ENCODE results near the gene ANXA8.

ANXA8 gene

DNA sequence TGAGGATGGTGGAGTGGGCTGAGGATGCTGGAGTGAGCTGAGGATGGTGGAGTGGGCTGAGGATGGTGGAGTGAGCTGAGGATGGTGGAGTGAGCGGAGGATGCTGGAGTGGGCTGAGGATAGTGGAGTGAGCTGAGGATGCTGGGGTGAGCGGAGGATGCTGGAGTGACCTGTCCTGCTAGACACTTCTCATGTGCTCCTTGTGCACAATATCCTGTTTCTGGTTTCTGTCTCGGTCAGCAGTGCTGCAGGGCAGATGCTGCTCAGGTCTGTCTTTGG, 29.2 kb downstream of the ANXA8 start:
- TF ChIP-seq TAF1 (IDR thresholded peaks at IDR 0.05; ENCODE audit: low read depth, low read length) (no peak), PAX5 (IDR thresholded peaks at IDR 0.05; ENCODE audit: insufficient read depth, low read length, severe bottlenecking) (no peak), POU2F2 (IDR thresholded peaks at IDR 0.05; ENCODE audit: low read depth, low read length) (no peak), POLR2A (IDR thresholded peaks at IDR 0.05; ENCODE audit: low read depth, low read length) (no peak), POLR2AphosphoS5 (IDR thresholded peaks at IDR 0.05; ENCODE audit: low read depth, low read length) (no peak), SPI1 (IDR thresholded peaks at IDR 0.05; ENCODE audit: low read depth, low read length) (no peak)
- DNase-seq (ENCODE audit: insufficient read length, low spot score): no peak
- no peak for FAIRE-seq

- DNase-seq (ENCODE audit: insufficient read length, low spot score): no peak
- no peak for FAIRE-seq
- TF ChIP-seq PAX5 (IDR thresholded peaks at IDR 0.05; ENCODE audit: insufficient read depth, low read length, severe bottlenecking) (no peak), SPI1 (IDR thresholded peaks at IDR 0.05; ENCODE audit: low read depth, low read length) (no peak), TAF1 (IDR thresholded peaks at IDR 0.05; ENCODE audit: low read depth, low read length) (no peak), POLR2A (IDR thresholded peaks at IDR 0.05; ENCODE audit: low read depth, low read length) (no peak), POLR2AphosphoS5 (IDR thresholded peaks at IDR 0.05; ENCODE audit: low read depth, low read length) (no peak), POU2F2 (IDR thresholded peaks at IDR 0.05; ENCODE audit: low read depth, low read length) (no peak)
Measured at GRCh38 chr10:47454008-47454779, 29.7 kb downstream of the ANXA8 start.

DNA sequence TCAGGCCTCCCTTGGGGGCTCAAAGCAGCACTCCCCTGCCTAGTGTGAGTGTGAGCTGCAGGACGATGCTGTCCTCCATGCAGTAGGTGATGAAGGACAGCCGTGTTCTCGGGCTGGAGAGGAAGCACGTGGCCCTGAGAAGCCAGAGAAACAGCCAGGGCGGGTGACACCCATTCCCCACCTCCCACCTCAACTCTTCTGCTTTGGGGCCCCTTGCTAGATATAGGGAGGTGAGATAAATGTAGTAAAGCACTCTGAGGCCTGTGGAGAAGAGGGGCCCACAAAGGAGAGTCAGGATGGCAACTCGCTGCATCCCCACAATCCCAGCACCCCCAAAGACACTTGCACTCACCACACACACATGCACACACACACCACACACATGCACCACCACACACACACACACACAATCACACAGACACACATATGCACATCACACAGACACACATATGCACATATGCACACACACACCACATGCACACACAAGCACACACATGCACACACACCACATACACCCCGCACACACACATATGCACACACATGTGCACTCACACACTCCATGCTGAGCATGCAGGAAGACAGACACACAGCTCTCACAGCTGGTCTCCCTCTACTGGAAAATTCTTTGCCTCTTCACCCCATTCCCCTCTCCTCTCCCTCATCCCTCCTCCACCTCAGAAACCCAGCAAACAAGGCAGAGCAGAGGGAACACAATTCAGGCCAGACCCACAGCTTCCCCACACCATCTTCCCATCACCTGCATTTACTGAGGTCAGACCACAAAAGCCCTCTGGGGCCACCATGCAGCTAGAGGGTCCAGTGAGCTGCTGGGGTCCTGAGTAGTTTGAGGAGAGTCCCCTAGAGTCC, 30.5 kb downstream of the ANXA8 start:
- DNase-seq (ENCODE audit: insufficient read length, low spot score) (no peak), FAIRE-seq (no peak)
- TF ChIP-seq POU2F2 (IDR thresholded peaks at IDR 0.05; ENCODE audit: low read depth, low read length) (no peak), TAF1 (IDR thresholded peaks at IDR 0.05; ENCODE audit: low read depth, low read length) (no peak), SPI1 (IDR thresholded peaks at IDR 0.05; ENCODE audit: low read depth, low read length) (no peak), PAX5 (IDR thresholded peaks at IDR 0.05; ENCODE audit: insufficient read depth, low read length, severe bottlenecking) (no peak), POLR2AphosphoS5 (IDR thresholded peaks at IDR 0.05; ENCODE audit: low read depth, low read length) (no peak), POLR2A (IDR thresholded peaks at IDR 0.05; ENCODE audit: low read depth, low read length) (no peak)

- TF ChIP-seq POLR2AphosphoS5 (IDR thresholded peaks at IDR 0.05; ENCODE audit: low read depth, low read length): no peak
- no peak for TF ChIP-seq PAX5 (IDR thresholded peaks at IDR 0.05; ENCODE audit: insufficient read depth, low read length, severe bottlenecking)
- TF ChIP-seq SPI1 (IDR thresholded peaks at IDR 0.05; ENCODE audit: low read depth, low read length): no peak
- TF ChIP-seq TAF1 (IDR thresholded peaks at IDR 0.05; ENCODE audit: low read depth, low read length): no peak
- TF ChIP-seq POU2F2 (IDR thresholded peaks at IDR 0.05; ENCODE audit: low read depth, low read length): no peak
- no peak for TF ChIP-seq POLR2A (IDR thresholded peaks at IDR 0.05; ENCODE audit: low read depth, low read length)
Measured at GRCh38 chr10:47452495-47453140, 31.3 kb downstream of the ANXA8 start.

GRCh38 chr10:47451998-47452494, 31.9 kb downstream of the ANXA8 start:
- no peak for TF ChIP-seq POU2F2 (IDR thresholded peaks at IDR 0.05; ENCODE audit: low read depth, low read length)
- TF ChIP-seq SPI1 (IDR thresholded peaks at IDR 0.05; ENCODE audit: low read depth, low read length): no peak
- no peak for TF ChIP-seq POLR2A (IDR thresholded peaks at IDR 0.05; ENCODE audit: low read depth, low read length)
- TF ChIP-seq TAF1 (IDR thresholded peaks at IDR 0.05; ENCODE audit: low read depth, low read length): no peak
- TF ChIP-seq PAX5 (IDR thresholded peaks at IDR 0.05; ENCODE audit: insufficient read depth, low read length, severe bottlenecking): no peak
- TF ChIP-seq POLR2AphosphoS5 (IDR thresholded peaks at IDR 0.05; ENCODE audit: low read depth, low read length): no peak
- FAIRE-seq (no peak), DNase-seq (ENCODE audit: insufficient read length, low spot score) (no peak)

More at GRCh38 chr10:47452495-47453140, 31.3 kb downstream of the ANXA8 start:
- no peak for FAIRE-seq
- DNase-seq (ENCODE audit: insufficient read length, low spot score): no peak

GRCh38 chr10:47451273-47451997, 32.5 kb downstream of the ANXA8 start:
- no peak for FAIRE-seq
- TF ChIP-seq POLR2A (IDR thresholded peaks at IDR 0.05; ENCODE audit: low read depth, low read length) (no peak), TAF1 (IDR thresholded peaks at IDR 0.05; ENCODE audit: low read depth, low read length) (no peak), POLR2AphosphoS5 (IDR thresholded peaks at IDR 0.05; ENCODE audit: low read depth, low read length) (no peak), POU2F2 (IDR thresholded peaks at IDR 0.05; ENCODE audit: low read depth, low read length) (no peak), SPI1 (IDR thresholded peaks at IDR 0.05; ENCODE audit: low read depth, low read length) (no peak), PAX5 (IDR thresholded peaks at IDR 0.05; ENCODE audit: insufficient read depth, low read length, severe bottlenecking) (no peak)

DNA sequence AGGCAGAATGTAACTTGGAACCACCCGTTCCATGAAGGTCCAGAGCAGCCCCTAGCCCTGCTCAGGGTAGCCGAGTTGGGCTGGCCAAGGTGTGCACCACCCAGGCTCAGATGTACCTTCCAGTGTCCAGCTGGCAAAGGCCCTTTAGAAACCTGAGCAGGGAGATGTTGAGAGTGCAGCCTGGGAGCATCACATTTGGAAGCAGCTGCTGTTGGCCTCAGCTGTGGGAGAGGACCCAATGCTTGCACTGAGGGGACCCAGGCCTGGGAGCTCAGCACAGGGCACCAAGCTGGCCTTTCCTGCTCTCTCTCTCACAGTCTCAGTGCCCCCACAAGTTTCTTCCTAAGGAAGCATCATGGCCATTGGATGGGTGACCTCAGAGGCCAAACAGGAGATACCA, 33.5 kb downstream of the ANXA8 start:
- no peak for TF ChIP-seq POLR2AphosphoS5 (IDR thresholded peaks at IDR 0.05; ENCODE audit: low read depth, low read length)
- TF ChIP-seq POLR2A (IDR thresholded peaks at IDR 0.05; ENCODE audit: low read depth, low read length): no peak
- TF ChIP-seq POU2F2 (IDR thresholded peaks at IDR 0.05; ENCODE audit: low read depth, low read length): no peak
- no peak for TF ChIP-seq SPI1 (IDR thresholded peaks at IDR 0.05; ENCODE audit: low read depth, low read length)
- TF ChIP-seq PAX5 (IDR thresholded peaks at IDR 0.05; ENCODE audit: insufficient read depth, low read length, severe bottlenecking): no peak
- no peak for TF ChIP-seq TAF1 (IDR thresholded peaks at IDR 0.05; ENCODE audit: low read depth, low read length)
- DNase-seq (ENCODE audit: insufficient read length, low spot score): no peak
- FAIRE-seq: no peak

More at GRCh38 chr10:47451273-47451997, 32.5 kb downstream of the ANXA8 start:
- no peak for DNase-seq (ENCODE audit: insufficient read length, low spot score)

DNA sequence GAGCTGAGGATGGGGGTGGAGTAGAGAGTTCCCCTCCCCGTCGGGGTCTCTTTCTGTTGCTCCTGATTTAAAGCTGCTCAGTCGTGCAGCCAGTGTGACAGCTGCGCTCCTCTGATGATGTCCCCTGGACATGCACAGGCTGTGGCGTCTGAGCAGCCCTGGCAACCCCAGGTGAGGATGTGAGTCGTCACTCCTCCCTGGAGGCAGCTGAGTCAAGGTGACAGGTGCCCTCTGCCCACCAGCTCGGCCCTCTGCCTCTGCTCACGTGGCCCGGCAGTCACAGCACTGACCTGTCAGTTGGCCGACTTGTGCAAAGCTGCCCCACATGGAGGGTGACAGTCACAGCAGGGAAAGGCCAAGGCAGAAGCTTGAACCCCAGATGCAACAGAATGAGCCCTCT, 33.9 kb downstream of the ANXA8 start:
- TF ChIP-seq PAX5 (IDR thresholded peaks at IDR 0.05; ENCODE audit: insufficient read depth, low read length, severe bottlenecking) (no peak), POU2F2 (IDR thresholded peaks at IDR 0.05; ENCODE audit: low read depth, low read length) (no peak), POLR2A (IDR thresholded peaks at IDR 0.05; ENCODE audit: low read depth, low read length) (no peak), TAF1 (IDR thresholded peaks at IDR 0.05; ENCODE audit: low read depth, low read length) (no peak)
- FAIRE-seq (no peak), DNase-seq (ENCODE audit: insufficient read length, low spot score) (no peak)
